ENCODE data around the gene TMEM259. TPM values are rescaled to one million over a fixed set of nuclear protein-coding genes. Genes with fewer than 3 reads are reported as not detected.

Gene TMEM259
- polyA plus RNA-seq, 3 donors from 2014 or later, result 45.6 to 102 (median 61.1) TPM

- peaks cover 4 to 11% (median 9%) of the 10 kb centered on the region in 3 donors for H3K36me3 Mint-ChIP-seq
- H3K4me3 Mint-ChIP-seq, result no peak overlapping the region
- H3K9me3 Mint-ChIP-seq, result peaks cover 0 to 5% (median 3%) of the 10 kb centered on the region in 6 donors
- peaks cover 6 to 7% of the 10 kb centered on the region in 2 donors for H3K4me1 Mint-ChIP-seq
- H3K27me3 Mint-ChIP-seq (ENCODE audit: low read depth in 3 of 3), result peaks cover 0 to 2% (median 1%) of the 10 kb centered on the region in 3 donors
- H3K27ac Mint-ChIP-seq, result peak overlapping the region in 2 of 6 donors; percentile 69 to 70
- no peak for DNase-seq
These were observed 31.5 kb upstream of the TMEM259 start for GRCh38 chr19:1052349-1052975.

- Mint-ChIP-seq H3K4me3 (no peak overlapping the region), H3K36me3 (peaks cover 0 to 7% (median 5%) of the 10 kb centered on the region in 3 donors), H3K27me3 (ENCODE audit: low read depth in 3 of 3) (peaks cover 0 to 2% (median 1%) of the 10 kb centered on the region in 3 donors), H3K9me3 (peaks cover 0 to 3% (median 0%) of the 10 kb centered on the region in 6 donors), H3K4me1 (peaks cover 0 to 2% of the 10 kb centered on the region in 2 donors), H3K27ac (no peak overlapping the region)
- DNase-seq, result no peak
These were observed 30.9 kb upstream of the TMEM259 start for GRCh38 chr19:1051791-1052190.

GRCh38 chr19:1050989-1051788 lies 30.3 kb upstream of the TMEM259 start:
- no peak for DNase-seq
- H3K4me1 Mint-ChIP-seq, result no peaks in the 10 kb centered on the region
- peaks cover 0 to under 1% (median 0%) of the 10 kb centered on the region in 3 donors for H3K27me3 Mint-ChIP-seq (ENCODE audit: low read depth in 3 of 3)
- peaks cover 0 to 1% (median 0%) of the 10 kb centered on the region in 3 donors for H3K36me3 Mint-ChIP-seq
- H3K9me3 Mint-ChIP-seq, result peaks cover 0 to under 1% (median 0%) of the 10 kb centered on the region in 6 donors
- no peak overlapping the region for H3K4me3 Mint-ChIP-seq
- H3K27ac Mint-ChIP-seq, result peak overlapping the region in 1 of 6 donors; percentile 46

DNA sequence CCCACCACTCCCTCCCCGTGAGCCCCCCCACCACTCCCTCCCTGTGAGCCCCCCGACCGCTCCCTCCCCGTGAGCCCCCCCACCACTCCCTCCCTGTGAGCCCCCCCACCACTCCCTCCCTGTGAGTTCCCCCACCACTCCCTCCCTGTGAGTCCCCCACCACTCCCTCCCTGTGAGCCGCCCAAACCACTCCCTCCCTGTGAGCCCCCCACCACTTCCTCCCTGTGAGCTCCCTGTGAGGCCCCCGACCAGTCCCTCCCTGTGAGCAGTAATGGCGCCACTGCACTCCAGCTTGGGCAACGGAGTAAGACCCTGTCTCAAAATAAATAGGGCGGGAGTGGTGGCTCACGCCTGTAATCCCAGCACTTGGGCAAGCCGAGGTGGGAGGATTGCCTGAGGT lies 28.9 kb upstream of the TMEM259 start:
- Mint-ChIP-seq H3K4me3 (no peak overlapping the region), H3K27ac (no peak overlapping the region), H3K4me1 (peaks cover 0 to 5% of the 10 kb centered on the region in 2 donors), H3K36me3 (peaks cover 0 to 4% (median 0%) of the 10 kb centered on the region in 3 donors), H3K9me3 (no peaks in the 10 kb centered on the region), H3K27me3 (ENCODE audit: low read depth in 3 of 3) (no peaks in the 10 kb centered on the region)
- DNase-seq, result no peak

- peaks cover 0 to 4% (median 0%) of the 10 kb centered on the region in 3 donors for H3K36me3 Mint-ChIP-seq
- peaks cover 0 to 5% of the 10 kb centered on the region in 2 donors for H3K4me1 Mint-ChIP-seq
- no peak overlapping the region for H3K27ac Mint-ChIP-seq
- DNase-seq, result no peak
- H3K4me3 Mint-ChIP-seq, result no peak overlapping the region
- no peaks in the 10 kb centered on the region for H3K27me3 Mint-ChIP-seq (ENCODE audit: low read depth in 3 of 3)
- H3K9me3 Mint-ChIP-seq, result no peaks in the 10 kb centered on the region
These were observed 28.2 kb upstream of the TMEM259 start for GRCh38 chr19:1049106-1049505.

DNA sequence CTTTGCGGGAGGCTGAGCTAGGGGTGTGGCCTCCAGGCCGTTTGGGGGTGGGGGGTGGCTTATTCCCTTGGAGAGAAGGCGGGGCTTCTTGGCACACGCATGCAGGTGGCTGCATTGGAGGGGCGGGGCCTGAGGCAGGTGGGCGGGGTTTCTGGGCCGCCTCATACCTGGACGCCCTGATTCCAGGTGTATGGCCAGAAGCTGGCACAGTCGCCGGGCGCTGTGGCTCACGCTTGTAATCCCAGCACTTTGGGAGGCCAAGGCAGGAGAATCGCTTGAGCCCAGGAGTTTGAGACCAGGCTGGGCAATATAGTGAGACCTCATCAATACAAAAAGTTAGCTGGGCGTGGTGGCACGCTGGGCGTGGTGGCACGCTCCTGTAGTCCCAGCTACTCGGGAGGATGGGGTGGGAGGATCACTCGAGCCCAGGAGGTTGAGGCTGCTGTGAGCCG lies 26.8 kb upstream of the TMEM259 start:
- no peak for DNase-seq
- Mint-ChIP-seq H3K4me1 (peaks cover 0 to 5% of the 10 kb centered on the region in 2 donors), H3K9me3 (no peaks in the 10 kb centered on the region), H3K27ac (no peak overlapping the region), H3K36me3 (peaks cover 0 to 4% (median 0%) of the 10 kb centered on the region in 3 donors), H3K27me3 (ENCODE audit: low read depth in 3 of 3) (no peaks in the 10 kb centered on the region), H3K4me3 (no peak overlapping the region)

DNA sequence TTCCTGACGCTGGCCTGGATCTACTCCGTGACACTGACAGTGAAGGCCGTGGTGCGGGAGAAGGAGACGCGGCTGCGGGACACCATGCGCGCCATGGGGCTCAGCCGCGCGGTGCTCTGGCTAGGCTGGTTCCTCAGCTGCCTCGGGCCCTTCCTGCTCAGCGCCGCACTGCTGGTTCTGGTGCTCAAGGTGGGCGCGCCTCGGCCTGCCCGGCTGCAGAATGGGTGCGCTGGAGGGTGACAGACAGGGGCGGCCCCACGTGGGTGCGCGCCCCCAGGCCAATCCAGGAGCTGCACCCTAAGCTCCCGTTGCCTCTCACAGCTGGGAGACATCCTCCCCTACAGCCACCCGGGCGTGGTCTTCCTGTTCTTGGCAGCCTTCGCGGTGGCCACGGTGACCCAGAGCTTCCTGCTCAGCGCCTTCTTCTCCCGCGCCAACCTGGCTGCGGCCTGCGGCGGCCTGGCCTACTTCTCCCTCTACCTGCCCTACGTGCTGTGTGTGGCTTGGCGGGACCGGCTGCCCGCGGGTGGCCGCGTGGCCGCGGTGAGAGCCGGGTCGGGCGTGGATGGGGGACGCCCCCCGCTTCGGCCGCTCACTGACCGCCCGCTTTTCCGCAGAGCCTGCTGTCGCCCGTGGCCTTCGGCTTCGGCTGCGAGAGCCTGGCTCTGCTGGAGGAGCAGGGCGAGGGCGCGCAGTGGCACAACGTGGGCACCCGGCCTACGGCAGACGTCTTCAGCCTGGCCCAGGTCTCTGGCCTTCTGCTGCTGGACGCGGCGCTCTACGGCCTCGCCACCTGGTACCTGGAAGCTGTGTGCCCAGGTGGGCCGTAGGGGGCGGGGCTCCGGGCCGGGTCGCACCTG lies 26.1 kb upstream of the TMEM259 start:
- Mint-ChIP-seq H3K27ac (no peak overlapping the region), H3K27me3 (ENCODE audit: low read depth in 3 of 3) (no peaks in the 10 kb centered on the region), H3K4me3 (no peak overlapping the region), H3K4me1 (peaks cover 0 to 6% of the 10 kb centered on the region in 2 donors), H3K9me3 (no peaks in the 10 kb centered on the region), H3K36me3 (peaks cover 0 to 4% (median 0%) of the 10 kb centered on the region in 3 donors)
- DNase-seq, result no peak

DNA sequence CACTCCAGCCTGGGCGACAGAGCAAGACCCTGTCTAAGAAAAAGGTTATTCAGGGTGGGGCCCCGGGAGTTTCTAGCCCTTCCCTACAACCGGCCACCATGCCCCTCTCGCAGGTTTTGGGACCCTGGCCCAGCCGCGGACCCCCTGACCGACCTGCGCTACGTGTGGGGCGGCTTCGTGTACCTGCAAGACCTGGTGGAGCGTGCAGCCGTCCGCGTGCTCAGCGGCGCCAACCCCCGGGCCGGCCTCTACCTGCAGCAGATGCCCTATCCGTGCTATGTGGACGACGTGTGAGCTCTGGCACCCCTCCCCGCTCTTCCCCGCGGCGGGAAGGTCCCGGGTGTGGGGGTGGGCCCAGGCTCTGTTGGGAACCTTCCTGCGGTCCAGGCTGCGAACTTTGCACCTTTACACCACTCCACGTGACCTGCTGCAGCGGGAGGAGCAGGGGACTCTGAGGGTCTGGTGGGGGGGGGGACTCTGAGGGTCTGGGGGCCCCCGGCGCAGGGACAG lies 25.2 kb upstream of the TMEM259 start:
- no peak overlapping the region for H3K27ac Mint-ChIP-seq
- peaks cover 3 to 11% of the 10 kb centered on the region in 2 donors for H3K4me1 Mint-ChIP-seq
- H3K36me3 Mint-ChIP-seq, result peaks cover 0 to 4% (median 0%) of the 10 kb centered on the region in 3 donors
- H3K9me3 Mint-ChIP-seq, result no peaks in the 10 kb centered on the region
- H3K27me3 Mint-ChIP-seq (ENCODE audit: low read depth in 3 of 3), result peaks cover 0 to under 1% (median 0%) of the 10 kb centered on the region in 3 donors
- DNase-seq, result no peak
- no peak overlapping the region for H3K4me3 Mint-ChIP-seq

GRCh38 chr19:1045247-1045603 lies 24.3 kb upstream of the TMEM259 start:
- H3K4me1 Mint-ChIP-seq, result peaks cover 13 to 20% of the 10 kb centered on the region in 2 donors
- peaks cover 0 to 6% (median 4%) of the 10 kb centered on the region in 3 donors for H3K27me3 Mint-ChIP-seq (ENCODE audit: low read depth in 3 of 3)
- H3K4me3 Mint-ChIP-seq, result peak overlapping the region in 1 of 5 donors; percentile 36
- peak overlapping the region in 2 of 6 donors; percentile 33 to 81 for H3K27ac Mint-ChIP-seq
- peak; percentile 67 to 70 (median 70) for DNase-seq
- H3K36me3 Mint-ChIP-seq, result peaks cover 0 to 4% (median 0%) of the 10 kb centered on the region in 3 donors
- H3K9me3 Mint-ChIP-seq, result no peaks in the 10 kb centered on the region

DNA sequence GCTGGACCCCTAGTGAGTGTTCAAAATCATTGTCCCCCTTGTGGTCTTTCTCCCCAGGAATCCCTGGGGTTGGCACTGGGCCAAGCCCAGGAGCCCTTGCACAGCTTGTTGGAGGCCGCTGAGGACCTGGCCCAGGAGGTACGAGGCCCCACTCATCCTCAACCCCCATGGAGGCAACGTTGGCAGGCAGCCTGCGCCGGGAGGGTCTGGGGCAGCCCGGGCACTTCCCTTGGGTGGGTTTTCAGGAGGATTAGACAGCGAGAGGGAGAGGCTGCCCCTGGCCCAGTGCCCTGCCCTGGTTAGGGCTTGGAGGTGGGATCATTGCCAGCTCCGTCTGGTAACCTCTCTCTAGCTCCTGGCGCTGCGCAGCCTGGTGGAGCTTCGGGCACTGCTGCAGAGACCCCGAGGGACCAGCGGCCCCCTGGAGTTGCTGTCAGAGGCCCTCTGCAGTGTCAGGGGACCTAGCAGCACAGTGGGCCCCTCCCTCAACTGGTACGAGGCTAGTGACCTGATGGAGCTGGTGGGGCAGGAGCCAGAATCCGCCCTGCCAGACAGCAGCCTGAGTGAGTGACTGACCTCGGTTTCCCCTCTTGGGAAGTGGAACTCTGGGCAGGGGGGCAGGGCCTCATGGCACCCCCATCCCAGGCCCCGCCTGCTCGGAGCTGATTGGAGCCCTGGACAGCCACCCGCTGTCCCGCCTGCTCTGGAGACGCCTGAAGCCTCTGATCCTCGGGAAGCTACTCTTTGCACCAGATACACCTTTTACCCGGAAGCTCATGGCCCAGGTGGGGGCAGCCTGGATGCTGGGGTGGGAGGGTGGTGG lies 22.0 kb upstream of the TMEM259 start:
- no peak for DNase-seq
- Mint-ChIP-seq H3K4me1 (peaks cover 36 to 42% of the 10 kb centered on the region in 2 donors), H3K9me3 (no peaks in the 10 kb centered on the region), H3K4me3 (peak overlapping the region in 3 of 5 donors; percentile 21 to 59 (median 26)), H3K36me3 (peaks cover 0 to 8% (median 0%) of the 10 kb centered on the region in 3 donors), H3K27ac (no peak overlapping the region), H3K27me3 (ENCODE audit: low read depth in 3 of 3) (peaks cover 0 to 13% (median 9%) of the 10 kb centered on the region in 3 donors)

- no peak for DNase-seq
- Mint-ChIP-seq H3K9me3 (no peaks in the 10 kb centered on the region), H3K27ac (no peak overlapping the region), H3K4me1 (peaks cover 41 to 47% of the 10 kb centered on the region in 2 donors), H3K27me3 (ENCODE audit: low read depth in 3 of 3) (peaks cover 0 to 15% (median 11%) of the 10 kb centered on the region in 3 donors), H3K36me3 (peaks cover 0 to 13% (median 0%) of the 10 kb centered on the region in 3 donors), H3K4me3 (peak overlapping the region in 3 of 5 donors; percentile 21 to 59 (median 26))
These were observed 21.1 kb upstream of the TMEM259 start for GRCh38 chr19:1041835-1042685.
